GM18507 (cell line): Measurements from ENCODE around the gene UBE2S.

Source experiments
- DNase-seq: peaks from one replicate; pipeline ENCODE4 v3.0.0; 2011; ENCODE audit warnings: low read depth; ENCODE audit not compliant: insufficient read length; ENCODE audit errors: extremely low spot score
- FAIRE-seq: peaks from 2 replicates; lab custom pipeline; 2011; peaks lifted over from hg19 to GRCh38; lab: Jason Lieb, UNC

The UBE2S gene

DNA sequence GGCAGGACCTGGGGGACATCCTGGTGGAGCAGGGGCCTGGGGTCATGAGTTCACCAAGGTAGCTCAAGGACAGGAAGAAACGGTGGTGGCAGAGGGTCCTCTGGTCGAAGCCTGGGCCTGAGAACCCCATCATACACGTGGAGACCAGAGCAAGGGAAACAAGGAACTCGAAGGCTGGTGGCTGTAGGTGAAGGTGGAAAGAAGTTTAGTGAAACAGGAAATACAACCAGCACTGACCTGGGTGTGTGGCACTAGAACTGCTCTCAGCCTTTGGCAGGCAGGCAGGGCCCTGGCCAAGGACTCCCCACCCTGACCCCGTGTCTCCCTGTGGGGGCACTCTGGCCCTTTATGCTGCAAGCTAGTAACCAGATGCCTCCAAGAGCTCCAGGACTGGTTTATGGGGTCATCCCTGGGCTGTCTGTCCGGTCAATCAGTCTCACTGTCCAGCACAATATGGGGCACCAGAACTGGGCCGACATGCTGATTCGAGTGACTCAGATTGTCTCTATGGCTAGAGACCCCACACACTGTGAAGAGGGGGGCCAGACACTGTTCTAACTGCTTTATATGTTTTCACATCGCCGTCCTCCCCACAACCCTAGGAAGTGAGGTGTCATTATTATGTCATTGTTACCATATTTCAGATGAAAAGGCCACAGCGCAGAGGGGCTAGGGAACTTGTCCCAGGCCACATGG lies 56.8 kb downstream of the UBE2S start:
- no peak for FAIRE-seq

More for the DNA sequence above, 56.8 kb downstream of the UBE2S start:
- no peak for DNase-seq
